SH-SY5Y (cell line): Measurements from ENCODE around the gene RARG.

Source experiments
- GATA2 ChIP-seq: IDR thresholded peaks from 2 replicates; pipeline ENCODE4 v1.6.1; 2011; ENCODE audit warnings: mild to moderate bottlenecking, low read depth, low read length
- GATA3 ChIP-seq: IDR thresholded peaks from 2 replicates; pipeline ENCODE4 v1.6.1; 2011; ENCODE audit warnings: low read depth, mild to moderate bottlenecking, low read length, moderate library complexity

Gene RARG

GRCh38 chr12:53222170-53222721, 9.8 kb downstream of the RARG start:
- TF ChIP-seq GATA2 (no peak), GATA3 (no peak)

DNA sequence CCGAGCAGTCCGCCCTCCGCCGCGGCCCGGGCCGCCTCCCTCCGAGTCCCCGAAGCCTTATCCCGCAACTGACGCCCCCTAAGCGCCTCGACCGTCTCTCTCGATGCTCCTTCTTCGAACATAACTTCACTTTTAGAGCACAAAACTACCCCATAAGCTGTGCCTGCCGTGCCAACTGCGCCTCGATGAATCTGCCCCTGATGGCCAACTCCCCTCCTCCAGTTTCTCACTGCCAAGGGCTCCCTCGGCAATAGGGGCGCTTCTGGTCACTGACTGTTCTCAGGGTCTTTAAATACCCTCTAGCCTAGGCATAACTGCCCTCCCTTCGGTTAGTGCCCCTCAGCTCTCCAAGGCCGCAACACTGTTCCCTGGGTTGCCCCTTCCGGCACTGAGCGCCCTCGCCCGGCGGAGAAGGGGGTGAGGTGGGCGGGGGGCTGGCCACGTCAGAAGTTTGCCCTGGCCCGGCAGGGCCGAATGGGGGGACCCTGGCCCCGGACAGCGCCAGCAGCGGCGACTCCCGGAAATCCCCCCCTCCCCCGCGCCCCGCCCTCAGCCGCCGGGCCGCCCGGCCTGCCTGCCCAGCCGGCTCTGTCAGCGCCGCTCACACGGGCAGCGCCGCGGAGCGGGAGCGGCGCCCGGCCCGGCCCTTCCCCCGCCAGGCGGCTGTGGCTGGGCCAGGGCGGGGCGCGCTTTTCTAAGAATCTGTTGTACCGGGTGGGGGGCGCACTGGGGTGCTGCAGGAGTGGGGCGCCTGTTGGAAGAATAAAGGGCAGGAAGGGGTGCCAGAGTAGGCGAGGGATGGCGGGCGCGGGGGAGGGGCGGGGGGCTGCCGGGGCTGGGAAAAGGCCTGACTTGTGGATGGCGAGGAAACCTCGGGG, 10.6 kb downstream of the RARG start:
- TF ChIP-seq GATA2 (no peak), GATA3 (no peak)

DNA sequence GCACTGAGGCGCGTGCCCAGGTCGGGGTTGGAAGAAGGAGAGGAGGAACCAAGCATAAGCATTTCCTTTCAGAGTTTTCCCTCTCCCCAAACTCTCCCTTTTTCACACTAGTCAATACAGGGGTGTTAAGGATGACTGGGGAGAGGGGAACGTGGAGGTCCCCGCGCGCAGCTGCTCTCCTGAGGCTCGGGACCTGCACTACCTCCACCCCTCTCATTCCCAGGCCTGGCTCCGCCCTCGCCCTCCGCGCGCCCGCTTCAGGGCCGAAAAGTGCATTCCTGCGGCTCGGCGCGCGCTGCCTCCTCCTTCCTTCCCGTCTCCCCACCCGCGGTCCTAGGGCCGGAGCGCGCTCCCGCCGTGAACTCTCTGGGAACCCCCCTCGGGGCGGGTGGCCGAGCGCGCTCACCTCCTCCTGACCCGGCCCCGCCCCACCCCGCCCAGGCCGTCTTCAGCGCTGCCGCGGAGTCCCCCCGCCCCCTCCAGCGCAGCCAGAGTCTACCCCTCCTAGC, 11.3 kb downstream of the RARG start:
- no peak for TF ChIP-seq GATA3
- TF ChIP-seq GATA2: no peak

GRCh38 chr12:53219956-53220693, 11.9 kb downstream of the RARG start:
- TF ChIP-seq GATA3: no peak
- TF ChIP-seq GATA2: no peak

GRCh38 chr12:53219292-53219955, 12.6 kb downstream of the RARG start:
- TF ChIP-seq GATA2 (no peak), GATA3 (no peak)

DNA sequence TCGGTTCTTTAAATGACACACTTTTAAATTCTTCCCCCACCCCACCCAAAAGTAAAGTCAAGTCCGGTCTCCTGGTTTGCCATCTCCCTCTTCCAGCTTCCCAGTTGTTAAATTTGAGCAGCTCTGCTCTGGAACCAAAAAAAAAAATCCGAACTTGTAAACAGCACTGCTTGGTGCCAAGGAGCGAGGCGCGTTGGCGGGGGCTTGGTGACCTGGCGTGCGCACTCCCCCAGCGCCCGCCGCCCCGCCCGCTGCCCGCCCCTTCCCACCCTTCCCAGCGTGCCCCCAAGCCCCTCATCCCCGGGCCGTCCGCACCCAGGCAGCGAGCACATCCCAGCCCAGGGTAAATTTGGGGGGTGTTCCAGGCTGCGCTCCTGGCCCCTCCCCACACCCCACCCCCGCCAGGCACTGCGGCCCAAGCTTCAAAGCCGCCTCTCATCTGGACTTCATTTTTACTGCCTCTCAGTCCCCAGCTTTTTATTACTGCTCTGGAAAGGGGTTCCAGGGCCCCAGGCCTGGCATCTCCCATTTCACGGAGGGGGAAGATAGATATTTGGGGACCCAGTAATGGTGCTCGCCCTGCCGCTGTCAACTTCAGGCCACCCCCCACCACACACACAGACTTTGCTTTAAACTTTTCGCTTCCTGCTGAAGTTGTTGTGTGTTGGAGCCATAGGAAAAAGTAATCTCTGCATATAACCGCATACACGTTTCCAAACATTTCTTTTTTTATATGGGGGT, 13.3 kb downstream of the RARG start:
- TF ChIP-seq GATA3: no peak
- no peak for TF ChIP-seq GATA2

DNA sequence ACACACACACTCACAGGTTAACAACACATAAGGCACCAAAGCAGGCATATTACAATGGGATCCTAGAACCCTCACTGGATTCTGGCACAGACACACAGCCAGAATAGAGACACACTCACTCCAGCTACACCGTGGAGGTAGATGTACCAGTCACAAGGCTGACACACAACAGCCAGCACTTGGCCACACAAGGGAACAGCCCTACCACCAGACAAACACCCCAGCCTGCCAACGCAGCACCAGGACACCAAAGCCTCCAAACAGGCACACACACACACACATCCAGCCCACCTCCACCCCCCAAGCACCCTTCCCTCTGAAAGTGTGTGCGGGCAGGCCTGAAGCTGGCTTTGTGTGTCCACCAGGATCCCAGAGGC, 14.1 kb downstream of the RARG start:
- TF ChIP-seq GATA3 (no peak), GATA2 (no peak)

DNA sequence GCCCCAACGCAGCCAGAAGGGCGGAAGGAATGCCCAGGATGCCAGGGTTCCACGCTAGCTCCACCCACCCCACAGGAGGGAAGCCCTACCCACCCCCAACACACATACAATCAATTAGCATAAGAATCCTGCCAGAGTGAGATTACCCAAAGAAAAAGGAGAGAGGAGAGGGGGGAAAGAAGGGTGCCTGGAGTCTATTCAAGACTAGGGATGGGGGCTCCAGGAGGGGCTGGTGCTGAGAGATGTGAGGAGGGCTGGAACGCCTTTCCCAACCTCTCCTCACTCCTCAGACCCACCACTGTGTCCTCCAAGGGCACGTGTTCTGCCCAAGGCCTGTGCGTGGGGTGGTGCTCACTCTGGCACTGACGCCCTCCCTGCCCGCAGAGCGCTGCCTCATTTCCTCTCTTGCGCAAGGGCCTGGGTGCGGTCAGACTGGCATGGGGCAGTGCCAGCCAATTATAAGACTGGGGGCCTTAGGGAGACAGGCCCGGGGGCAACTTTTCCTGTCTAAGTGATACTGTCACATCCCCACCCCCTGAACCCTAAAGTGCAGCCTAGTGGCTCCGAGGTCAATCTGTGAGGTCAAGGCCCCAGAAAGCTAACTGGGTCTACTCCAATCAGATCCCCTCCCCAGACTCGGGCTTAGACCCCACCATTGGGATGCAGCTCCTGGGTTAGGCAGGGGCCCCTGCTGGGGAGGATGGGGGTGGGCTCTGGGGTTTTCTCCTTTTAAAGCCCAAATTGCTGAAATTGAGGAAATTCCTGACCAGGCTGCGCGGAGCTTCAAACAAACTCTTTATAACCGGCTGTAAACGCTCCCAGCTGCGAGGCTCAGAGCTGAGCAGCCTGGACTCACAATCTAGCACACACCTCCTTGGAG, 14.7 kb downstream of the RARG start:
- TF ChIP-seq GATA3: no peak
- TF ChIP-seq GATA2: no peak

- no peak for TF ChIP-seq GATA3
- no peak for TF ChIP-seq GATA2
Measured at GRCh38 chr12:53215497-53215896, 16.5 kb downstream of the RARG start.

- TF ChIP-seq GATA3 (no peak), GATA2 (no peak)
Measured at GRCh38 chr12:53214687-53215455, 17.1 kb downstream of the RARG start.

- TF ChIP-seq GATA2 (no peak), GATA3 (no peak)
Measured at GRCh38 chr12:53214221-53214620, 17.8 kb downstream of the RARG start.

GRCh38 chr12:53213348-53213747, 18.7 kb downstream of the RARG start:
- no peak; the same call in 1 of the 2 replicates for TF ChIP-seq GATA2
- TF ChIP-seq GATA3: no peak

- TF ChIP-seq GATA3: no peak
- no peak for TF ChIP-seq GATA2
Measured at GRCh38 chr12:53212931-53213330, 19.1 kb downstream of the RARG start.
